HG02840 (cell line): Measurements from ENCODE around the gene BICC1.

Source experiments
- ATAC-seq: cut with Tn5 transposase; IDR thresholded peaks from one replicate; pipeline ENCODE4 v1.9.1; 2021; ENCODE audit warnings: mild to moderate bottlenecking, moderate library complexity, moderate number of reproducible peaks; ENCODE audit not compliant: unreplicated experiment, low FRiP score

Gene BICC1

GRCh38 chr10:58642283-58642682 lies 129.6 kb downstream of the BICC1 start:
- no peak for ATAC-seq

- no peak for ATAC-seq
These were observed 130.3 kb downstream of the BICC1 start for GRCh38 chr10:58642916-58643428.

GRCh38 chr10:58644311-58644710 lies 131.6 kb downstream of the BICC1 start:
- ATAC-seq, result no peak

GRCh38 chr10:58645416-58646146 lies 132.9 kb downstream of the BICC1 start:
- no peak for ATAC-seq

- no peak for ATAC-seq
These were observed 134.9 kb downstream of the BICC1 start for GRCh38 chr10:58647376-58648112.

GRCh38 chr10:58648131-58648530 lies 135.5 kb downstream of the BICC1 start:
- no peak for ATAC-seq

GRCh38 chr10:58651040-58651439 lies 138.4 kb downstream of the BICC1 start:
- no peak for ATAC-seq

GRCh38 chr10:58651742-58652141 lies 139.1 kb downstream of the BICC1 start:
- ATAC-seq, result no peak

- no peak for ATAC-seq
These were observed 140.5 kb downstream of the BICC1 start for GRCh38 chr10:58653139-58653538.

- ATAC-seq, result no peak
These were observed 148.0 kb downstream of the BICC1 start for GRCh38 chr10:58660575-58661255.

GRCh38 chr10:58661336-58661735 lies 148.7 kb downstream of the BICC1 start:
- no peak for ATAC-seq

- ATAC-seq, result no peak
These were observed 149.2 kb downstream of the BICC1 start for GRCh38 chr10:58661902-58662301.

- no peak for ATAC-seq
These were observed 149.6 kb downstream of the BICC1 start for GRCh38 chr10:58662314-58662713.

- no peak for ATAC-seq
These were observed 152.7 kb downstream of the BICC1 start for GRCh38 chr10:58665361-58665760.

- no peak for ATAC-seq
These were observed 153.4 kb downstream of the BICC1 start for GRCh38 chr10:58666024-58666423.

- ATAC-seq, result no peak
These were observed 155.1 kb downstream of the BICC1 start for GRCh38 chr10:58667658-58668310.

GRCh38 chr10:58672845-58673244 lies 160.2 kb downstream of the BICC1 start:
- no peak for ATAC-seq

GRCh38 chr10:58674251-58674650 lies 161.6 kb downstream of the BICC1 start:
- ATAC-seq, result no peak

GRCh38 chr10:58675321-58675720 lies 162.6 kb downstream of the BICC1 start:
- ATAC-seq, result no peak

GRCh38 chr10:58691528-58691927 lies 178.9 kb downstream of the BICC1 start:
- no peak for ATAC-seq

GRCh38 chr10:58693919-58694318 lies 181.2 kb downstream of the BICC1 start:
- no peak for ATAC-seq
